A549 (cell line): ENCODE measurements around the gene PIK3CD. TPM values are rescaled to one million over a fixed set of nuclear protein-coding genes. Genes with fewer than 3 reads are reported as not detected.

Experiments
- ATAC-seq, 2 experiments: fragments of 200-7000 bp in 1 of 2; fragments of >200 bp in 1 of 2; cut with Nextera tagmentation in 1 of 2; cut with Tn5 transposase in 1 of 2; 3 replicates each; pipeline versions ENCODE4 v1.8.0 to v1.9.1; 2018 to 2020; ENCODE audit warnings: mild to moderate bottlenecking in 1 of 2, moderate library complexity in 1 of 2
- CTCF ChIA-PET: fragments of 300-600 bp; sonication (Branson Sonifier 250); formaldehyde crosslinking; extraction: SDS; loops from one replicate; lab custom pipeline; 2021; ENCODE audit warnings: antibody characterized with exemption, inconsistent platforms; lab: Yijun Ruan, JAX
- POLR2A ChIA-PET: fragments of 350-600 bp; formaldehyde crosslinking; extraction: SDS; loops from one replicate; lab custom pipeline; 2021; ENCODE audit warnings: antibody characterized with exemption, inconsistent platforms; lab: Yijun Ruan, JAX
- DNase-seq, 2 experiments: peaks; one replicate each; pipeline versions ENCODE4 v3.0.0 to v3.0.0-alpha.2; 2011 to 2016; ENCODE audit warnings: low read depth in 1 of 2, low spot score in 1 of 2
- FAIRE-seq: peaks from 2 replicates; lab custom pipeline; 2011; peaks lifted over from hg19 to GRCh38; lab: Jason Lieb, UNC
- H3K27ac ChIP-seq, 2 experiments: fragments of >200 bp; sonication (Bioruptor Twin); formaldehyde crosslinking; 3 replicates each; pipeline ENCODE4 v1.5.1; 2016 to 2017
- H3K4me1 ChIP-seq: fragments of >200 bp; sonication (Bioruptor Twin); formaldehyde crosslinking; 3 replicates; pipeline ENCODE4 v1.6.1; 2016
- H3K4me2 ChIP-seq: fragments of >200 bp; sonication (Bioruptor Twin); formaldehyde crosslinking; 3 replicates; pipeline ENCODE4 v1.6.1; 2016
- H3K4me3 ChIP-seq: fragments of >200 bp; sonication (Bioruptor Twin); formaldehyde crosslinking; 3 replicates; pipeline ENCODE4 v1.5.1; 2016
- H3K9me3 ChIP-seq: fragments of >200 bp; sonication (Bioruptor Twin); formaldehyde crosslinking; 3 replicates; pipeline ENCODE4 v1.6.1; 2016
- BCL3 ChIP-seq: fragments of >200 bp; sonication (Bioruptor Twin); formaldehyde crosslinking; IDR thresholded peaks from 3 replicates; pipeline ENCODE4 v1.6.1; 2016
- CBX2 ChIP-seq: fragments of 200-600 bp; sonication (generic); IDR thresholded peaks from 2 replicates; pipeline ENCODE4 v1.6.1; 2016; ENCODE audit warnings: low read depth, mild to moderate bottlenecking, borderline replicate concordance
- CEBPB ChIP-seq, 2 experiments: fragments of >200 bp in 1 of 2; sonication (Bioruptor Twin) in 1 of 2; formaldehyde crosslinking in 1 of 2; IDR thresholded peaks; 2 replicates each; pipeline ENCODE4 v1.6.1; 2012 to 2016
- CHD2 ChIP-seq: fragments of 150-350 bp; IDR thresholded peaks from 2 replicates; pipeline ENCODE4 v1.6.1; 2014; ENCODE audit warnings: low read length; ENCODE audit not compliant: partially characterized antibody
- CHD4 ChIP-seq: fragments of 200-600 bp; sonication (generic); IDR thresholded peaks from 2 replicates; pipeline ENCODE4 v1.6.1; 2016; ENCODE audit warnings: antibody characterized with exemption, mild to moderate bottlenecking, borderline replicate concordance
- E2F6 ChIP-seq: IDR thresholded peaks from 2 replicates; pipeline ENCODE4 v1.6.1; 2012; ENCODE audit warnings: low read depth, borderline replicate concordance
- ELK1 ChIP-seq: fragments of 150-350 bp; IDR thresholded peaks from 2 replicates; pipeline ENCODE4 v1.6.1; 2014; ENCODE audit warnings: low read depth, mild to moderate bottlenecking, low read length
- FOSL2 ChIP-seq, 2 experiments: fragments of 450-650 bp in 1 of 2; fragments of >200 bp in 1 of 2; sonication (Bioruptor Twin) in 1 of 2; formaldehyde crosslinking; IDR thresholded peaks; 2 replicates each; pipeline versions ENCODE4 v1.5.0 to v1.6.1; 2016 to 2020; ENCODE audit warnings: mild to moderate bottlenecking in 1 of 2, moderate library complexity in 1 of 2
- HES2 ChIP-seq: fragments of >200 bp; sonication (Bioruptor Twin); formaldehyde crosslinking; IDR thresholded peaks from 2 replicates; pipeline ENCODE4 v1.6.1; 2016
- HOXA7 ChIP-seq: fragments of 250-450 bp; sonication (Bioruptor Pico); IDR thresholded peaks from 2 replicates; pipeline ENCODE4 v1.5.0; 2020; ENCODE audit warnings: mild to moderate bottlenecking, moderate library complexity
- JUN ChIP-seq, 2 experiments: fragments of >200 bp; sonication (Bioruptor Twin); formaldehyde crosslinking; IDR thresholded peaks; 2 replicates in 1 of 2; 3 replicates in 1 of 2; pipeline ENCODE4 v1.6.1; 2016 to 2017
- MAZ ChIP-seq: fragments of 150-350 bp; IDR thresholded peaks from 2 replicates; pipeline ENCODE4 v1.6.1; 2014; ENCODE audit warnings: antibody characterized with exemption, low read depth, low read length, borderline replicate concordance
- MYC ChIP-seq: IDR thresholded peaks from 2 replicates; pipeline ENCODE4 v1.6.1; 2012; ENCODE audit warnings: mild to moderate bottlenecking, inconsistent platforms, low read length, improper control_type of control experiment, borderline replicate concordance
- NFE2L2 ChIP-seq: fragments of 150-350 bp; conservative IDR thresholded peaks from 2 replicates; pipeline ENCODE4 v1.6.1; 2014; ENCODE audit warnings: low read length
- PBX3 ChIP-seq: IDR thresholded peaks from 2 replicates; pipeline ENCODE4 v1.6.1; 2012
- RAD21 ChIP-seq, 2 experiments: fragments of >200 bp in 1 of 2; sonication (Bioruptor Twin) in 1 of 2; formaldehyde crosslinking in 1 of 2; IDR thresholded peaks in 1 of 2; conservative IDR thresholded peaks in 1 of 2; 2 replicates in 1 of 2; 3 replicates in 1 of 2; pipeline ENCODE4 v1.6.1; 2012 to 2018; ENCODE audit warnings: inconsistent platforms in 1 of 2
- RARB ChIP-seq: fragments of 250-450 bp; sonication (Bioruptor Pico); IDR thresholded peaks from 2 replicates; pipeline ENCODE4 v1.8.0; 2021; ENCODE audit warnings: mild to moderate bottlenecking, moderate library complexity
- SMC3 ChIP-seq: fragments of >200 bp; sonication (Bioruptor Twin); formaldehyde crosslinking; IDR thresholded peaks from 3 replicates; pipeline ENCODE4 v1.6.1; 2018; ENCODE audit warnings: inconsistent platforms
- ZNF302 ChIP-seq: fragments of 250-450 bp; sonication (Bioruptor Pico); IDR thresholded peaks from 2 replicates; pipeline ENCODE4 v1.9.0; 2021; ENCODE audit warnings: inconsistent platforms, mild to moderate bottlenecking, moderate library complexity
- ZSCAN20 ChIP-seq: fragments of 250-450 bp; sonication (Bioruptor Pico); IDR thresholded peaks from 2 replicates; pipeline ENCODE4 v1.8.0; 2022; ENCODE audit warnings: mild to moderate bottlenecking, moderate library complexity
- WGBS: methylation state at CpG from one replicate; pipeline ENCODE4 v1.1.6; 2017; ENCODE audit errors: missing lambda C conversion rate; 5-methylcytosine and 5-hydroxymethylcytosine counted together
- polyA plus RNA-seq, 4 experiments: library from polyadenylated mRNA; depleted of rRNA in 3 of 4; stranded (reverse); fragments of >200 nt; fragmentation: RNase III in 1 of 4; extraction: RNeasy Plus Mini Kit Qiagen cat#74134 plus additional on column Dnase treatment in 1 of 4; gene quantifications; 2 replicates in 3 of 4; 3 replicates in 1 of 4; pipeline ENCODE4 v1.2.3, GENCODE V29; 2011 to 2017

Gene PIK3CD
- polyA plus RNA-seq, 2 of the 4 experiments (the other 2 are of a cell fraction), result 2.4 to 3.5 TPM

GRCh38 chr1:9763914-9764313 is 112.4 kb downstream of the PIK3CD start:
- H3K4me2 ChIP-seq, result no peak overlapping the region
- DNase-seq, result no peak
- H3K4me3 ChIP-seq, result no peak overlapping the region
- FAIRE-seq, result no peak
- no peak overlapping the region for H3K27ac ChIP-seq
- no peaks in the 10 kb centered on the region for H3K9me3 ChIP-seq
- ATAC-seq, result no peak
- ChIA-PET POLR2A (no interaction called here), CTCF (no interaction called here)
- peaks cover 22% of the 10 kb centered on the region for H3K4me1 ChIP-seq
- TF ChIP-seq BCL3 (no peak), PBX3 (no peak), JUN (IDR thresholded peaks at IDR 0.05) (no peak)
- 81% methylated on average over 2 of the region's 2 CpGs for WGBS

GRCh38 chr1:9764550-9764949 is 113.0 kb downstream of the PIK3CD start:
- H3K27ac ChIP-seq, result no peak overlapping the region
- TF ChIP-seq ZNF302 (CRISPR knock-in tag) (no peak), ZSCAN20 (CRISPR knock-in tag) (no peak), HOXA7 (no peak), E2F6 (no peak), RAD21 (conservative IDR thresholded peaks at IDR 0.05 in 1 of 2, IDR thresholded peaks at IDR 0.05 in 1 of 2) (no peak), MAZ (no peak), HES2 (no peak), NFE2L2 (no peak), FOSL2 (IDR thresholded peaks at IDR 0.05) (no peak), FOSL2 (CRISPR knock-in tag; IDR thresholded peaks at IDR 0.05) (no peak), MYC (no peak), CHD2 (no peak), CHD4 (no peak), ELK1 (no peak), RARB (CRISPR knock-in tag) (no peak), CEBPB (IDR thresholded peaks at IDR 0.05) (no peak), SMC3 (no peak), CBX2 (no peak)
- TF ChIP-seq, all 56 proteins: peak for 0
- 95% methylated on average over 3 of the region's 3 CpGs for WGBS
- H3K9me3 ChIP-seq, result no peaks in the 10 kb centered on the region
- H3K4me3 ChIP-seq, result no peak overlapping the region
- CTCF ChIA-PET, result no interaction called here
- no peak overlapping the region for H3K4me2 ChIP-seq
- POLR2A ChIA-PET, result no interaction called here
- no peak for FAIRE-seq
- peaks cover 22% of the 10 kb centered on the region for H3K4me1 ChIP-seq
- ATAC-seq, result no peak
- DNase-seq, result no peak
